K562 (cell line): ENCODE data around the gene PRKRIP1. TPM values are rescaled to one million over a fixed set of nuclear protein-coding genes. Genes with fewer than 3 reads are reported as not detected.
"Not testable (repeated sequence)": the region's sequence is repeated elsewhere in the genome, so short reads cannot be mapped to it uniquely, and the experiment has no call there.

Source experiments
- ATAC-seq: fragments of 200-7000 bp; cut with Tn5 transposase; 3 replicates; pipeline ENCODE4 v1.9.1; 2020; ENCODE audit warnings: moderate library complexity
- BruUV-seq: library from RNA; stranded (reverse); fragments of 400-500 nt; replicated peaks from 2 replicates; lab custom pipeline; 2021; lab: Mats Ljungman, UMichigan
- CTCF ChIA-PET: fragments of 300-600 bp; formaldehyde crosslinking; extraction: SDS; loops from one replicate; lab custom pipeline; 2021; ENCODE audit warnings: low intra/inter-chr PET ratio; lab: Yijun Ruan, JAX
- POLR2A ChIA-PET: fragments of 300-600, 350-650 bp; sonication (Branson Sonifier 250); formaldehyde crosslinking; extraction: SDS; loops from one replicate; lab custom pipeline; 2021; ENCODE audit warnings: antibody characterized with exemption, inconsistent platforms; lab: Yijun Ruan, JAX
- DNase-seq, 4 experiments: peaks; one replicate each; pipeline versions ENCODE4 v3.0.0 to v3.0.0-alpha.2; 2011 to 2018; ENCODE audit warnings: low spot score in 3 of 4, mixed read lengths in 3 of 4; ENCODE audit errors: extremely low read depth in 1 of 4
- FAIRE-seq: peaks from 2 replicates; lab custom pipeline; 2011; peaks lifted over from hg19 to GRCh38; lab: Jason Lieb, UNC
- H2AFZ ChIP-seq: 2 replicates; pipeline ENCODE4 v1.6.0; 2011; ENCODE audit warnings: low read depth, low read length, control low read depth, inconsistent platforms
- H3K27ac ChIP-seq: fragments of 200-600 bp; 3 replicates; pipeline ENCODE4 v1.8.0; 2011; ENCODE audit warnings: low read depth, mild to moderate bottlenecking, control low read depth, inconsistent platforms, low read length, moderate library complexity, mixed read lengths; ENCODE audit errors: extremely low read depth
- H3K27me3 ChIP-seq, 2 experiments: fragments of 300-600 bp in 1 of 2; 2 replicates in 1 of 2; 3 replicates in 1 of 2; pipeline versions ENCODE4 v1.6.0 to v1.8.0; 2011; ENCODE audit warnings: inconsistent platforms in 2 of 2, low read length in 2 of 2, mild to moderate bottlenecking in 1 of 2, mixed read lengths in 1 of 2, moderate library complexity in 1 of 2; ENCODE audit not compliant: control insufficient read depth in 2 of 2, insufficient read depth in 2 of 2
- H3K36me3 ChIP-seq: fragments of 300-600 bp; 3 replicates; pipeline ENCODE4 v1.8.0; 2011; ENCODE audit warnings: mild to moderate bottlenecking, low read length, inconsistent platforms; ENCODE audit not compliant: control insufficient read depth, insufficient read depth
- H3K4me1 ChIP-seq, 2 experiments: fragments of 200-600 bp in 1 of 2; replicated peaks in 1 of 2; 2 replicates in 1 of 2; 3 replicates in 1 of 2; pipeline versions ENCODE4 v1.5.1 to v1.8.0; 2011; ENCODE audit warnings: inconsistent platforms in 2 of 2, low read length in 2 of 2, mild to moderate bottlenecking in 1 of 2, mixed read lengths in 1 of 2, moderate library complexity in 1 of 2; ENCODE audit not compliant: control insufficient read depth in 2 of 2, insufficient read depth in 2 of 2
- H3K4me2 ChIP-seq: 2 replicates; pipeline ENCODE4 v1.6.1; 2011; ENCODE audit warnings: low read length, control low read depth, inconsistent platforms, mixed read lengths; ENCODE audit not compliant: insufficient read depth
- H3K4me3 ChIP-seq: fragments of 200-600 bp; sonication (generic), shearing (Covaris generic); 2 replicates; pipeline ENCODE4 v1.5.1; 2016; ENCODE audit warnings: control low read depth, inconsistent platforms
- H3K79me2 ChIP-seq: fragments of 200-600 bp; 3 replicates; pipeline ENCODE4 v1.8.0; 2011; ENCODE audit warnings: low read length, inconsistent platforms; ENCODE audit not compliant: control insufficient read depth, insufficient read depth
- H3K9ac ChIP-seq, 2 experiments: 2 replicates each; pipeline versions ENCODE4 v1.6.0 to v1.6.1; 2011; ENCODE audit warnings: low read depth in 2 of 2, low read length in 2 of 2, control low read depth in 1 of 2, inconsistent platforms in 1 of 2, mild to moderate bottlenecking in 1 of 2, mixed read lengths in 1 of 2; ENCODE audit not compliant: insufficient read depth in 1 of 2
- H3K9me1 ChIP-seq: one replicate; pipeline ENCODE4 v1.6.0; 2011; ENCODE audit warnings: inconsistent platforms, mild to moderate bottlenecking, low read length, moderate library complexity; ENCODE audit not compliant: control insufficient read depth, insufficient read depth
- H3K9me3 ChIP-seq: replicated peaks from 2 replicates; pipeline ENCODE4 v1.5.1; 2011; ENCODE audit warnings: low read depth, low read length, inconsistent platforms; ENCODE audit not compliant: control insufficient read depth, insufficient read depth
- H4K20me1 ChIP-seq: replicated peaks from 2 replicates; pipeline ENCODE4 v1.6.1; 2011; ENCODE audit warnings: low read length, inconsistent platforms, mixed read lengths; ENCODE audit not compliant: control insufficient read depth, insufficient read depth
- POLR2A ChIP-seq: fragments of 450-650 bp; conservative IDR thresholded peaks from 2 replicates; pipeline ENCODE4 v1.6.1; 2016
- POLR2G ChIP-seq: fragments of 200-400 bp; formaldehyde crosslinking; IDR thresholded peaks from 2 replicates; pipeline ENCODE4 v1.6.1; 2017; ENCODE audit warnings: low read depth, mild to moderate bottlenecking, antibody characterized with exemption, low read length, moderate library complexity
- RBFOX2 ChIP-seq: fragments of 200-400 bp; formaldehyde crosslinking; IDR thresholded peaks from 2 replicates; pipeline ENCODE4 v1.6.1; 2017; ENCODE audit warnings: low read depth, mild to moderate bottlenecking, low read length, moderate library complexity
- SMARCC2 ChIP-seq: fragments of 450-650 bp; IDR thresholded peaks from 2 replicates; pipeline ENCODE4 v1.6.1; 2017; ENCODE audit warnings: antibody characterized with exemption, moderate library complexity, mild to moderate bottlenecking, low read depth
- WGBS: fragments of 100-300 bp; shearing (Covaris generic); methylation state at CpG from one replicate; pipeline ENCODE4 v1.1.6; 2016; ENCODE audit warnings: low coverage, mixed read lengths; ENCODE audit not compliant: insufficient coverage; ENCODE audit errors: missing lambda C conversion rate; 5-methylcytosine and 5-hydroxymethylcytosine counted together
- in situ Hi-C: fragments of 300-500 bp; cut with MboI; formaldehyde crosslinking; loops from 4 replicates; pipeline ENCODE4 v1.15.0; 2018; ENCODE audit warnings: inconsistent platforms, mixed read lengths
- intact Hi-C: fragments of 100-400 bp; cut with micrococcal nuclease; formaldehyde crosslinking; loops from 2 replicates; pipeline ENCODE4 v1.14.2; 2022
- polyA plus RNA-seq, 8 experiments: library from polyadenylated mRNA; depleted of rRNA in 4 of 8; stranded (reverse) in 5 of 8; unstranded in 3 of 8; fragments of >200 nt; fragmentation: Nextera tagmentation in 2 of 8; fragmentation: Illumina TruSeq in 1 of 8; extraction: Ambion mirVana in 2 of 8; extraction: Trizol in 1 of 8; gene quantifications; 2 replicates each; pipeline versions ENCODE4 v1.2.1 to v1.2.3, GENCODE V29; 2011 to 2014; ENCODE audit warnings: inconsistent platforms in 1 of 8, missing spikeins in 1 of 8
- total RNA-seq, 7 experiments: library from RNA; depleted of rRNA in 6 of 7; stranded (reverse); fragments of >200 nt in 6 of 7; fragmentation: Illumina TruSeq in 2 of 7; extraction: Trizol in 2 of 7; gene quantifications; 2 replicates each; pipeline versions ENCODE4 v1.2.1 to v1.2.3, GENCODE V29; 2011 to 2021; ENCODE audit warnings: low replicate concordance in 1 of 7

PRKRIP1 gene
- total and polyA plus RNA-seq, 9 of the 15 experiments (the other 6 are each of a cell fraction or from before 2014, with no cell fraction given): 14.9 to 52.1 (median 19.8) TPM

DNA sequence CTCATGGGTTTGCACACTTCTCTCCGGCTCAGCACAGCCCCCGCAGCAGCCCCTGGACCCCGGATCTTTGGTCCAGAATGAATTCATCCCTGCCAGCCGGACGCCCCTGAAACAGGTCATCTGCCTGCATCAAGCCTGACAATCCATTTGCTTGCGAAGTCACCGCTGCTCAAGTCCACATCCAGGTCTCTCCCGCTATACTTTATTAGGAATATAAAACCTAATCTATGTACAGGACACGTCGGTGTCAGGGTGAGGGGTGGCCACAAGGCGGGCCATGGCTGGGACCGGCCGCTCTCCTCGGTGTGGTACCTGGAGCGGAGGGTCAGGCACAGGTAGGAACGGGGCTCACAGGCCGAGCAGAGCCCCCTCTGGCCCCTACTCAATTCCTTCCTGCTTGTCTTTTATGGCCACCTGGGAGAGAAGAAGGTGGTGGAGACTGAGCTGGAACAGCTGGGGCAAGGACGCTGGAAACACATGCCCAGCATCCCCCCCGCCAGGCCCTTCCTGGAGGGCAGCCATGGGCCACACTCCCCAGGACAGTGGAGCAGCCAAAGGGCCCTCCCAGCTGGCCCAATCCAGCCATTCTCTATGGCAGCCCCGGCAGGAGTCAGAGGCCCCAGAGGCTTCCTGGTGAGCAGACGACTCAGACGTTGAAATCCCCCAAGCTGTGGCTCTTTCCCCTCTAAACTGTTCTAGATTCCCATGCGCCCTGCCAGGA lies 77.3 kb downstream of the PRKRIP1 start:
- in situ Hi-C loops: loop anchor here (25.0 kb wide), 2 partner anchors 89 to 189 kb away; partner anchors contain the start of genes POLR2J2, POLR2J3, SPDYE2 and SPDYE2B
- TSS peak; percentile 16 for BruUV-seq
- TF ChIP-seq SMARCC2: no peak
- TF ChIP-seq RBFOX2: peak; percentile 46; the same call in 1 of the 2 replicates
- TF ChIP-seq POLR2A: peak; percentile 43
- TF ChIP-seq POLR2G: peak; percentile 43; the same call in 1 of the 2 replicates
- no peak for ATAC-seq
- Histone ChIP-seq H3K4me1 (peaks cover 0 to 36% of the 10 kb centered on the region in 2 experiments; a peak in 3 of 5 replicates), H3K4me3 (no peak overlapping the region), H3K79me2 (no peaks in the 10 kb centered on the region; the same call in 2 of the 3 replicates), H3K9me1 (no peaks in the 10 kb centered on the region), H4K20me1 (peaks cover 3% of the 10 kb centered on the region; the same call in 1 of the 2 replicates), H3K27ac (no peak overlapping the region), H3K9ac (peak overlapping the region in 1 of 2 experiments; percentile 68; a peak in 2 of 4 replicates), H3K27me3 (no peaks in the 10 kb centered on the region), H2AFZ (no peak overlapping the region), H3K9me3 (no peaks in the 10 kb centered on the region), H3K36me3 (peaks cover 51% of the 10 kb centered on the region; the same call in 2 of the 3 replicates), H3K4me2 (no peak overlapping the region)
- POLR2A ChIA-PET: interaction anchor here (0.6 to 1.6 kb wide), 2 partner anchors 9 to 174 kb away, joined by 3 to 4 read pairs; partner anchors contain the start of gene ALKBH4
- no peak for DNase-seq
- WGBS: 84% methylated on average over 22 of the region's 23 CpGs
- CTCF ChIA-PET: no interaction called here
- intact Hi-C loops: no loop called here
- FAIRE-seq: no peak

DNA sequence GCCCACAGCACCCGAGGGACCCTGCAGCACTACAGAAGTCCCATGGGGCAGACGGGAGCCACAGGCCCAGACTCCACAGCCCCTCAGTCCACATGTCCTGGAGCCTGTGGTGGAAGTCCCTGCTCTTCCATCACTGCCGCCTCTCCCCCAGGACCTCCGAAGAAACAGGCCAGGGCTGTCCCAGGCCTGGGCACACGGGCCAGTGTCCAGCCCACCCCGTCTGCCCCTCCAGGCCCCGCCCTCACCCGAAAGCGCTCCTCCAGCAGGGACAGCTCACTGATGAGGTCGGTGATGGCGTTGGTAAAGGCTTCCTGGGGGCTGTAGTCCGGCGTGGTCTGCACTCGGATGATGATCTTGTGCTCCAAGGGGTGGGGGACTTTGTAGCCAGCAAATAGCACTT lies 78.0 kb downstream of the PRKRIP1 start:
- DNase-seq, H3K9ac ChIP-seq, H3K79me2 ChIP-seq, intact Hi-C loops, H3K4me2 ChIP-seq, CTCF ChIA-PET, FAIRE-seq, H4K20me1 ChIP-seq, H3K27me3 ChIP-seq, BruUV-seq, H2AFZ ChIP-seq, H3K9me3 ChIP-seq, H3K9me1 ChIP-seq, H3K27ac ChIP-seq, H3K4me3 ChIP-seq, ATAC-seq: not testable (repeated sequence)
- in situ Hi-C loops: loop anchor here (25.0 kb wide), 2 partner anchors 88 to 188 kb away; partner anchors contain the start of genes POLR2J2, POLR2J3, SPDYE2 and SPDYE2B
- Histone ChIP-seq H3K4me1 (peaks cover 0 to 29% of the 10 kb centered on the region in 2 experiments; a peak in 3 of 5 replicates), H3K36me3 (peaks cover 44% of the 10 kb centered on the region; the same call in 2 of the 3 replicates)
- POLR2A ChIA-PET: interaction anchor here (1.6 kb wide), 1 partner anchor 10 kb away, joined by 4 read pairs; the partner anchor contains the start of gene ALKBH4
- 93% methylated on average over 3 of the region's 14 CpGs for WGBS
